Gastroesophageal sphincter (tissue), 3 donors: ENCODE results near the gene CPVL.

Experiments used
- CTCF ChIP-seq, 4 experiments: fragments of 200-600 bp in 2 of 4; fragments of 450-650 bp in 2 of 4; sonication (generic) in 1 of 4; IDR thresholded peaks; one replicate each; pipeline ENCODE4 v1.5.1; 2017 to 2019; ENCODE audit warnings: antibody characterized with exemption in 4 of 4, mild to moderate bottlenecking in 2 of 4, moderate library complexity in 2 of 4
- POLR2A ChIP-seq, 2 donors: fragments of 450-650 bp; IDR thresholded peaks; one replicate each; pipeline ENCODE4 v1.6.1; 2017; ENCODE audit warnings: antibody characterized with exemption in 2 of 2, mild to moderate bottlenecking in 2 of 2, moderate library complexity in 1 of 2
- POLR2AphosphoS5 ChIP-seq: sonication (generic); formaldehyde crosslinking; IDR thresholded peaks from one replicate; pipeline ENCODE4 v1.6.1; 2017; ENCODE audit warnings: antibody characterized with exemption

- TF ChIP-seq CTCF (IDR thresholded peaks at IDR 0.05) (no peak), POLR2AphosphoS5 (no peak), POLR2A (IDR thresholded peaks at IDR 0.05) (no peak)
Observed at GRCh38 chr7:29033584-29033983, 112.8 kb downstream of the CPVL start.
